H1 (cell line): ENCODE data around the gene FGF19. TPM values are rescaled to one million over a fixed set of nuclear protein-coding genes. Genes with fewer than 3 reads are reported as not detected.

Experiments
- BACH1 ChIP-seq: IDR thresholded peaks from 2 replicates; pipeline ENCODE4 v1.6.1; 2012; ENCODE audit warnings: low read length, improper control_type of control experiment
- BRCA1 ChIP-seq: IDR thresholded peaks from 2 replicates; pipeline ENCODE4 v1.6.1; 2012; ENCODE audit warnings: low read depth, low read length, improper control_type of control experiment
- CBX8 ChIP-seq: fragments of 300-800, 300-1000 bp; sonication (generic); IDR thresholded peaks from 2 replicates; pipeline ENCODE4 v1.7.1; 2016; ENCODE audit warnings: low read depth, low read length, borderline replicate concordance
- CEBPB ChIP-seq: IDR thresholded peaks from 2 replicates; pipeline ENCODE4 v1.6.1; 2012; ENCODE audit warnings: low read depth, low read length
- CHD1 ChIP-seq: IDR thresholded peaks from 2 replicates; pipeline ENCODE4 v1.6.1; 2012; ENCODE audit warnings: low read depth, low read length, improper control_type of control experiment
- CHD2 ChIP-seq: IDR thresholded peaks from 2 replicates; pipeline ENCODE4 v1.6.1; 2012; ENCODE audit warnings: low read length, improper control_type of control experiment
- CREB1 ChIP-seq: IDR thresholded peaks from 2 replicates; pipeline ENCODE4 v1.6.1; 2012; ENCODE audit warnings: inconsistent platforms
- GTF2F1 ChIP-seq: IDR thresholded peaks from 2 replicates; pipeline ENCODE4 v1.6.1; 2012; ENCODE audit warnings: low read depth, low read length, improper control_type of control experiment, borderline replicate concordance
- HDAC2 ChIP-seq, 2 experiments: fragments of 300-600 bp in 1 of 2; sonication (generic) in 1 of 2; IDR thresholded peaks; 2 replicates each; pipeline ENCODE4 v1.6.1; 2011 to 2012; ENCODE audit warnings: low read depth in 2 of 2, low read length in 2 of 2, mild to moderate bottlenecking in 2 of 2, moderate library complexity in 2 of 2, borderline replicate concordance in 1 of 2, inconsistent platforms in 1 of 2
- HDAC6 ChIP-seq: IDR thresholded peaks from one replicate; pipeline ENCODE4 v1.7.1; 2012; ENCODE audit warnings: low read depth, mild to moderate bottlenecking, inconsistent platforms, low read length, moderate library complexity
- KDM1A ChIP-seq: fragments of 200-600, 300-600 bp; sonication (generic); IDR thresholded peaks from 2 replicates; pipeline ENCODE4 v1.7.1; 2016; ENCODE audit warnings: mild to moderate bottlenecking, low read length, borderline replicate concordance
- MAFK ChIP-seq: IDR thresholded peaks from 2 replicates; pipeline ENCODE4 v1.6.1; 2012; ENCODE audit warnings: low read depth, mild to moderate bottlenecking, improper control_type of control experiment, low read length
- PHF8 ChIP-seq: fragments of 200-600 bp; sonication (generic); conservative IDR thresholded peaks from 2 replicates; pipeline ENCODE4 v1.7.1; 2012; ENCODE audit warnings: low read depth, mild to moderate bottlenecking, inconsistent platforms, low read length, moderate library complexity
- POLR2A ChIP-seq, 2 experiments: IDR thresholded peaks; 1 replicate in 1 of 2; 2 replicates in 1 of 2; pipeline ENCODE4 v1.6.1; 2011; ENCODE audit warnings: low read depth in 2 of 2, low read length in 2 of 2, mild to moderate bottlenecking in 2 of 2; ENCODE audit errors: control extremely low read depth in 1 of 2
- POLR2AphosphoS5 ChIP-seq: IDR thresholded peaks from 2 replicates; pipeline ENCODE4 v1.6.1; 2011; ENCODE audit warnings: low read depth, low read length
- RAD21 ChIP-seq, 2 experiments: IDR thresholded peaks in 1 of 2; conservative IDR thresholded peaks in 1 of 2; 2 replicates each; pipeline ENCODE4 v1.6.1; 2011; ENCODE audit warnings: low read depth in 2 of 2, low read length in 2 of 2, improper control_type of control experiment in 1 of 2, inconsistent platforms in 1 of 2, mild to moderate bottlenecking in 1 of 2, moderate library complexity in 1 of 2
- RBBP5 ChIP-seq: IDR thresholded peaks from 2 replicates; pipeline ENCODE4 v1.7.1; 2012; ENCODE audit warnings: low read depth, mild to moderate bottlenecking, inconsistent platforms, low read length, moderate library complexity, borderline replicate concordance
- RFX5 ChIP-seq: IDR thresholded peaks from 2 replicates; pipeline ENCODE4 v1.6.1; 2011; ENCODE audit warnings: low read depth, low read length, improper control_type of control experiment, borderline replicate concordance
- SIN3A ChIP-seq, 2 experiments: IDR thresholded peaks in 1 of 2; conservative IDR thresholded peaks in 1 of 2; 2 replicates each; pipeline ENCODE4 v1.6.1; 2011 to 2012; ENCODE audit warnings: low read length in 2 of 2, improper control_type of control experiment in 1 of 2, low read depth in 1 of 2, mild to moderate bottlenecking in 1 of 2
- TAF7 ChIP-seq: optimal IDR thresholded peaks from 2 replicates; pipeline ENCODE3; 2011; ENCODE audit warnings: low read depth, mild to moderate bottlenecking, inconsistent platforms, low read length, moderate library complexity, borderline replicate concordance
- YY1 ChIP-seq: IDR thresholded peaks from 2 replicates; pipeline ENCODE4 v1.6.1; 2011; ENCODE audit warnings: low read depth, mild to moderate bottlenecking, low read length
- polyA plus RNA-seq, 7 experiments: library from polyadenylated mRNA; depleted of rRNA in 3 of 7; stranded (reverse) in 5 of 7; unstranded in 2 of 7; fragments of >200 nt in 5 of 7; fragments of 200-250 nt in 2 of 7; gene quantifications; 1 replicate in 5 of 7; 2 replicates in 1 of 7; 4 replicates in 1 of 7; pipeline versions ENCODE4 v1.2.1 to v1.2.3, GENCODE V29; 2011 to 2013; ENCODE audit warnings: missing spikeins in 2 of 7, mixed read lengths in 2 of 7
- total RNA-seq: library from RNA; stranded (reverse); fragmentation: NEBNext Ultra II Directional; extraction: Animal tissue kit (Norgen Biotek cat#: 25700); gene quantifications from 2 replicates; pipeline ENCODE4 v1.2.1, GENCODE V29; 2021
- TF ChIP-seq, protein P1 (sequence below): IDR thresholded peaks from 2 replicates; pipeline ENCODE4 v1.6.1; 2012; ENCODE audit warnings: inconsistent platforms
- TF ChIP-seq, protein P2 (sequence below): IDR thresholded peaks from 2 replicates; pipeline ENCODE4 v1.6.1; 2012; ENCODE audit warnings: inconsistent platforms

Gene FGF19
- total and polyA plus RNA-seq, 2 of the 8 experiments (the other 6 are each of a cell fraction or from before 2014, with no cell fraction given), result 9.6 to 14.8 TPM

DNA sequence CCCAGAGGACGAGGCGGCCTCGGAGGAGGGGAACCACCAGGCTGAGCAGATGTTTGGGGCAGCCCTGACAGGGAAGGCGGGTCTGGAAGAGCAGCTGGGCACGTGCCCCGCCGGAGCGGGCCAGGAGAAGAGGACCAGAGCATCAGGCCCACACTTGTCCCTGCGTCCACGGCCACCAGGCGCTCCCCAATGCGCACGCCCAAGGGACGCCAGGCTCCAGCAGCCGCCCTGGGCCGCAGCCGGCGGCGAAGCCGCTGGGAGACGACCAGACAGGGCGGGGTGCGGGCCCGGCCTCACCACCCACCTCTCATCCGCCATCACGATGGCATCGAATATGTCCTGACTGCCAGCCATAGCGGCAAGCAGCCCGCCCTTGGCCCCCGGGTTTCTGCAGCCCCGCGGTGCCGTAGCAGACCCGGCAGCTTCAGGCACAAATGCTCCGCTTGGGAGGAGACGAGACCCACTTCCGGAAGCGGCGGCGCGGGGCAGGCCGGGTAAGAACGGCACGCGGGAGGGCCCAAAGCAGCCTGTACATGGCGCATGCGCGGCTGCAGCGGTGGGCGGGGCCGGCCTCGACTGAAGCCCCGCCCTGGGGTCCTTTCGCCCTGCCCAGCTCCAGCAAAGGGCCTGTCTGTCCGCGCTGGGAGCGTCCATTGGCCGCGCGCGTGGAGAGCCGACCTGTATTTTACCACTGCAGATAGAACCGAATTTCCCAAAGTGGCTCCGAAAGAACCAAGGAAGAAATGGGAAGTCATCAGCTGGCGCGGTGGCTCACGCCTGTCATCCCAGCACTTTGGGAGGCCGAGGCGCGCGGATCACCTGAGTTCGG lies 28.7 kb downstream of the FGF19 start, which contains the start of gene LTO1 (continued):
- TF ChIP-seq TAF7 (peak; percentile 36), SIN3A (conservative IDR thresholded peaks at IDR 0.05 in 1 of 2, IDR thresholded peaks at IDR 0.05 in 1 of 2; ENCODE audit: low read depth in 1 of 2, low read length in 2 of 2) (peak; percentile 83 to 85; a peak in 3 of 4 replicates), RBBP5 (0 out of 2 replicates have a peak, but pooled peaks have one; percentile 72), CHD2 (no peak), RAD21 (IDR thresholded peaks at IDR 0.05 in 1 of 2, conservative IDR thresholded peaks at IDR 0.05 in 1 of 2; ENCODE audit: low read depth in 2 of 2, low read length in 2 of 2) (no peak), CEBPB (no peak), CHD1 (no peak), BACH1 (0 out of 2 replicates have a peak, but pooled peaks have one; percentile 13), POLR2AphosphoS5 (peak; percentile 69; the same call in 1 of the 2 replicates), CBX8 (no peak), HDAC6 (no peak), CREB1 (no peak), KDM1A (no peak), RFX5 (no peak), PHF8 (peak; percentile 80), HDAC2 (IDR thresholded peaks at IDR 0.05; ENCODE audit: borderline replicate concordance in 1 of 2, low read depth in 2 of 2, low read length in 2 of 2) (peak in 1 of 2 experiments; percentile 84; a peak in 1 of 4 replicates), BRCA1 (no peak), MAFK (no peak), POLR2A (IDR thresholded peaks at IDR 0.05; ENCODE audit: control extremely low read depth in 1 of 2, low read depth in 2 of 2, low read length in 2 of 2) (peak in 1 of 2 experiments; percentile 62; a peak in 1 of 3 replicates), GTF2F1 (no peak), YY1 (0 out of 2 replicates have a peak, but pooled peaks have one; percentile 5)
- TF ChIP-seq, protein P1, sequence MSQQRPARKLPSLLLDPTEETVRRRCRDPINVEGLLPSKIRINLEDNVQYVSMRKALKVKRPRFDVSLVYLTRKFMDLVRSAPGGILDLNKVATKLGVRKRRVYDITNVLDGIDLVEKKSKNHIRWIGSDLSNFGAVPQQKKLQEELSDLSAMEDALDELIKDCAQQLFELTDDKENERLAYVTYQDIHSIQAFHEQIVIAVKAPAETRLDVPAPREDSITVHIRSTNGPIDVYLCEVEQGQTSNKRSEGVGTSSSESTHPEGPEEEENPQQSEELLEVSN, result peak; percentile 62; the same call in 1 of the 2 replicates
- TF ChIP-seq, protein P2, sequence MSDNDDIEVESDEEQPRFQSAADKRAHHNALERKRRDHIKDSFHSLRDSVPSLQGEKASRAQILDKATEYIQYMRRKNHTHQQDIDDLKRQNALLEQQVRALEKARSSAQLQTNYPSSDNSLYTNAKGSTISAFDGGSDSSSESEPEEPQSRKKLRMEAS, result peak; percentile 63
